NOMO-1 (cell line): Measurements from ENCODE around the gene GLDN.

ENCODE experiments used
- DNase-seq, 2 experiments: peaks; one replicate each; lab custom pipeline; 2025; ENCODE audit not compliant: unreplicated experiment in 2 of 2; lab: John Stamatoyannopoulos, UW

GLDN gene

DNA sequence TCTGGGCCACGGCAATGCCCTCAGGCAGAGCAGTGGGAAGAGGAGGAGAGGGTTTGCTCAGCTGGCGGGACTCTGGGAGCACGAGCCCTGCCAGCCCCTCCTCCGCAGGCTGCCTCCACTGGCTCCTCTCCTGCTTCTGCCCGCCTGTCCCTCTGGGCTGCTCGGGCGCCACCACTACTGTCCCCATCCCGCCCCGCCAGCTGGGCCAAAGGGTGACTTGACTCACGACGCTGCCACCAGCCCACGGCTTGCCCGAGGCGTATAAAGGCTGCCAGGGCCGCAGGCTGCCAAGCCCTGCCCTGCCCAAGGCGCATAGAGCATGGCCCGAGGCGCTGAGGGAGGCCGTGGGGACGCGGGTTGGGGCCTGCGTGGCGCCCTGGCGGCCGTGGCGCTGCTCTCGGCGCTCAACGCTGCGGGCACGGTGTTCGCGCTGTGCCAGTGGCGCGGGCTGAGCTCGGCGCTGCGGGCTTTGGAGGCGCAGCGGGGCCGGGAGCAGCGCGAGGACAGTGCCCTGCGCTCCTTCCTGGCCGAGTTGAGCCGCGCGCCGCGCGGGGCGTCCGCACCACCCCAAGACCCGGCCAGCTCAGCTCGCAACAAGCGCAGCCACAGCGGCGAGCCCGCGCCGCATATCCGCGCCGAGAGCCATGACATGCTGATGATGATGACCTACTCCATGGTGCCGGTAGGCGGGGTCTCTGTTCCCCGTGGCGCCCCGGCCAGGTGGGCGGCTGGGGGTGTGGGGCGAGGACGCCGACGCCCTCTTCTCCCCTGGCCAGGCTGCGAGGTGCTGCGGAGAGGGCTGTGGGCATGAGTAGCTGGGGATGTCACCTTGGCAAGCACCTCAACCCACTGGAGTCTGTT lies at the start of gene GLDN:
Gene GLDN, plus strand, starts transcription at position 290 of the 861 bp plus-strand sequence. Its CDS starts 30 bp downstream, at position 320.
- DNase-seq = no peak

DNA sequence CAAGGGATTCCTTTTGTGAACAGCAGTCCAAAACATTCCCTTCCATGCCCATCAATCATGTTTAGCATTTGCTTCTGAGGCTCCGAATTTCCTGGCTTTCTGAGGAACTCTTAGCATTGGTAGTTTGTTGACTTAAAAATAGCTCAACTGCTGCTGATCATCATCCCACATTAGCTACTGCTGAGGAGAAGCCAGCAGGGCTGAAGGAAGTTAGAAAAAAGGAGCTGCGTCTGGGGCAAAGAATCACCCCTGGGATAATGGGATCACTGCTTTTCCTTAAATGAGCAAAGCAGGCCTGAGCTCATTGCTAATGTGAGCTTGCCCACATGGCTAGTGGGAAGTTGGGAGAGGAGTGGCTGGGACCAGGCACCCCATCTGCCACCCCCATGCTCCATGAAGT lies 42.8 kb upstream of the GLDN start:
- DNase-seq = no peak

DNA sequence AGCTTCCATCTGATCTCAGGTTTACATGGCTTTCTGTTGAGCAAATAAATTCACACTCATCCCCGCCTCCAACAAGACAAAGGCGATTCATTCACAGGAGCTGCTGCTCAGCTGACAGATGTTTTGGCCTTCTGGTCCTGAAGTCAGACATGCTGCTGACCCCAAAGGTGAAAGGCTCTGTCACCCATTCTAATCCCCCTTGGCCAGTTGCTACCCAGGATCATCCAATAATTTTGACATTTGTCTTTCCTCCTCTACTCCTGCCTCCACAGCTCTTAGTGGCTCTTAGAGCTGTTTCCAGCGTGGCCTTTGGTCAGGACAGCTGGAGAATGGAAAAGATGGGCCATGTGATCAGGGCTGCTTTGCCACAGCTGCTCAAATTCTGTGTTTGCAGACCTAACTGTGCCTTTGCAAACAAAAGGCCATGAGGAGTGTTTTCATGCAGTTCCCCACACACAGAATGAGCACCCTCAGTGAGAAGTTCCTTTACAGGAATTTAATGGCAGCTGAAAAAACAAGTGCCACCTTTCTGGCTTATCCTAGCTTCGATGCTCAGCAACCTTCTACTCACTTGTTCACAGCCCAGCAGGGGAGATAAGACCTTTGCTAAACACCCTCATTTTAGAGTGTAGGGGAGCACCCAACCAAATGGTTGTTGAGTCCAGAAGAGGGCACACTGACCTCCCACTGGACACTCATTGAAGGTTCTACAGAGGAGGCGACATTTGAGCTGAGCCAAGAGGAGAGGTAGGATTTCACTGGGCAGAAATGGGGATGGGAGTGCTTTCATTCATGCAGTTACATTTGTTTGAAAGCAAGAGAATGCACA lies 42.1 kb upstream of the GLDN start:
- no peak for DNase-seq

DNA sequence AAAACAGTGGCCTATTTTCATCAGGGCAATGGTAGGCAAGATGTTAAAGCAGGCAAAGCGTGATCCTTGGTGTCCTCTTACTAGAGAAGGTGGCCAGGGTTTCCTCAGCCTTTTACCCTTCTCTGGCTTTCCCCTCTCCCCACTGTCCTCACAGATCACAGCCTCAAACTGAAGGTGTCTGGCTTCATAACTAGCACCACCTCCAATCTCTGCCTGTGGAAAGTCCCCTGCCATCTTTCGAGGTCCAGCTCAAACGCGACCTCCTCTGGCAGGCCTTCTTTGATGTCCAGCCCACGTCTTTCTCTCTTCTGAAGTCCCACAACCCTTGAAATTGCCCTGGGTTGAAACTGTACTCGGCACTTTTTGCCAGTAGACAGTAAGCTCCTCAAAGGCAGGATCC lies 39.0 kb upstream of the GLDN start:
- DNase-seq = no peak

DNA sequence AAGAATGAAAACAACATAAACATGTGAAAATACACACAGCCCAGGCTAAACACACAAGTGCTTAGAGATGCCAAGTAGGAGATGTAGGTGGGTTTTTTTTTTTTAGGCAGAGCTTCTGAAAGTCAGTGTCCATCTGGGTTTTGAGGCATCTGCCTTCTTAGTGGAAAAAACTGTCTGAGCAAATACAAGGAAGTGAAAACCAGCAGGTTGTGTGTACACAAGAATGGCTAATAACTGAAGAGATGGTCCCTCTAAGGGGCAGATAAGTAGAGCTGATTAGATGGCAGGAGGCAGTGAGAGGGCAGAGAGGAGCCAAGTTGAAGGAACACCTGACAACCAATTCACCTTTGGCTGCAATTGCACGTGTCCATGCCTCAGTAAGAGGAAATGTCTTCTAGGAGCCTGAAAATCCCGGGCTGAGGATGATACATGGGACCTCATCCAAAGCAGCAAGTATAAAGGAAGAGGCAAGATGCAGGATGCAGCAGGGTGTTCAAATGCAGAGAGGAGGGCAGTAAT lies 37.9 kb upstream of the GLDN start:
- peak; percentile 13 to 65 for DNase-seq

DNA sequence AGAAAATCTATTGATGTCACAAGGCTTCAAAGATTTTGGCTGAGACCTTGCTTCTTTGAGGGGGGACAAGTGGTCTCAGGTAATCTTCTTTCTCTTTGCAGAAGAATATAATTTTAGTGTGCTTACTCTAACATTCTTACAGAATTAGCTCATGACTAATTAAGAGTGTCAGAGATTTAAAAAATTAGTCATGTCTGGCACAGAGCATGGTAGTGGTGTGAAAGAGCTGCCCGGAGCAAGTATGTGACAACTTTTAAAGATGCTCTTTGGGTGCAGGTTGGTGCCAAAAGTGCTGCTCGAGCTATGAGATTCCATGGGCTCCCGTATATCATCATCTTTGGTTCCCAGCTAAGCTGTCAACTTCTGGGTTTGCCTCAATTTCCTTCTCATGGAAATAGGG lies 34.1 kb upstream of the GLDN start:
- no peak for DNase-seq

DNA sequence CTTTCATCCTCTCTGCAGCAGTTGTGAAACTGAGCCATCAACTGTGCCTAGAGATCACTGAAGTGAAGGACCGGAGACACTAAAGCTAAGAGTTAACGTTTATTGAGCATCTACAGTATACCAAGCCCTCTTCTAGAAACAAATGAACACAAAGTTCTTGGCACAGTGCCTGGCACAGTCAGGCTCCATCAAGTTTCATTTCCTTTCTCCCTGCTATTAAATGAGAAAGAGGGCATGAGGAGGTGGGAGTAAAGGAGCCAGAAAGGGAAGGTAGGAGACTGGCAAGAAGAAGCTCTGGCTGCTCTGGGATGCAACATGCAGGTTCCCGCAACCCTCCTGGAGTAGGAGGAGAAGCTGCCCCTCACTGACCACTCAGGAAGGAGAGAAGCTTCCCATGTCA lies 33.6 kb upstream of the GLDN start:
- no peak for DNase-seq

DNA sequence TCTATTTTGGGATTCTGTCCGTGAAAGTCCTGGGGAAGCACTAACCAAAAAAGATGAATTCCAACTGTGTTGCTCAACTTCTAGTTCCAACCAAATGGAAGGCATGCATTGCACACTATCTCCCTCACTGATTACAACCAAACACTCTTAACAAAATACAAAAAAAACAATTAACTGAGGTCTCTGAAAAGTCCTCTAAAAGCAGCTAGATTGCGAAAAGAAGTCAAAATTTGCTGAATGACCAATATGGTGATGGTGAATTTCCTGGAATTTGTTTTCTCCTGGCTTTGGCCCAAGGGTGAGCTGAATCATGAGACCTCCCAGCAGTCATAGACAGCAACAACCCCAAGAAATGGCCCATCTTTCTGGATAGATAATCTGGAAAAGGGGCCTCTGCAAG lies 31.4 kb upstream of the GLDN start:
- DNase-seq = no peak

DNA sequence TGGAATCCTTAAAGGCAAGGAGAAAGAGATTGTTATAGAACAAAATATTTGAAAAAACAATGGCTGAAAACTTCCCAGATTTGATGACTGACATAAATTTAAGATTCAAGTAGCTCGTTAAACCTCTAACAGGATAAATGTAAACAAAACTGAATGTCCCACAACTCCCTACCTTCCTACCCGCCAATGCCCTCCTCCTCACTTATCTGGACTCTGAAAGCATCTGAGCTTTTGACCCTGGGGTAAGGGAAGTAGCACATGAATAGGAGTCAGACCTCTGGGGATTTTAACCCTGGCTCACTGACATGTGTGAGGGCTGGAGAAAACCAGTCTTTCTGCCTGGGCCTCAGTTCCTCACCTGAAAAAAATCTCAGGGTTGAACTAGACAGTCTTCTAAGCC lies 29.9 kb upstream of the GLDN start:
- DNase-seq = no peak

DNA sequence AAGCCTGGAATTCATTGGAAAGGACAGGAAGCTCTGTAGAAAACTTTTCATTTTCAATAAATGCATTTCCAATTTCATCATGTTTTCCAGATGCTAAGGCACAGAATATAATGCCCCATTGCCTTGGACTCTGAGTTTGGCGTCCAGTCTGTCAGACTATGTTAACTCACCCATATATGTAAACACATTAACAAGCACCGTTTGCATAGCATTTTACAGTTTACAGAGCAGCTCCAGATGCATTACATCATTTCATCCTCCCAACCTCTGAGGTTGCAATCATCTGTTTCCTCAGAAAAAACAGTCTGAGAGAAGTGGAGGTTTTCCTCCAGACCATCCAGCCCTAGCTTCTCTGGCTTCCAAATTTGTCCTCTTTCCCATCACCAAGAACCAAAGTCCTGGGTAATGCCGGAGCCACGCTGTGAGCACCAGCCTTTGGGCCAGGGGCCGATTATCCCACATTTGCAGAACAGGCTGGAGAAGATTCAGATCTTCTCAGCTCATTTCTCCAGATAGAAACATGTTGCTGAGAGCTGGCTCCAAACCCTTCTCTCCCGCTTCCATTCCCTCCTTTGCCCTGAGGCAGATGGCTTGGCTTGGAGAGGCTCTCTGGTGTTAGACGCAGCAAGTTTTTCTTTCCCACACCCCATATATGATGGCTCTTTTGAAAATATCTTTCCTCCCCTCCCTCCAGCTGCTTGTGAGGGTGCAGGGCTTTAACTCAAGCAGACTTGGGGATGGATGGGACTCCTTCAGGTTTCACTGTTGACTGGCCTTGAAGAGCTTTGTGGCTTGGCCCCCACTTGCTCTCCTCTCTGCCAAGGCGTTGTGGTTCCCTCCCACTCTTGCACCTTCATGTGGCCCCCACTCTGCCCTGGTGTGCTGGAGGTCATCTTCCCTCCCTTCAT lies 29.0 kb upstream of the GLDN start:
- DNase-seq = peak in 1 of 2 experiments; percentile 8

DNA sequence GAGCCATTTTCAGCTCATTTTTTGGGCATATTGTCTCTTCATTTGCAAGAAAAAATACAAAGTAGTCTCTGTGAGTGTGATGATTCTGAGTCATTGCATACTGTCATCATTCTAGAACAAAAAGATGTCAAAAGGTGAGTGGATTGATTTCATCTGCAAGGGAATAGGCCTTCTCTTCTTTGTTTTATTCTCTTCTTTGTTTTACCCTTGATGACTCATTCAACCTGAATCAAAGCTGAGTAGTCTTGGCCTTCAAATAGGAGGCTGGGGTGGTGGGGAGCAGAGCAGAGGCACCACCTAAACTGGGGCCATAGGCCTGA lies 28.4 kb upstream of the GLDN start:
- DNase-seq = no peak

DNA sequence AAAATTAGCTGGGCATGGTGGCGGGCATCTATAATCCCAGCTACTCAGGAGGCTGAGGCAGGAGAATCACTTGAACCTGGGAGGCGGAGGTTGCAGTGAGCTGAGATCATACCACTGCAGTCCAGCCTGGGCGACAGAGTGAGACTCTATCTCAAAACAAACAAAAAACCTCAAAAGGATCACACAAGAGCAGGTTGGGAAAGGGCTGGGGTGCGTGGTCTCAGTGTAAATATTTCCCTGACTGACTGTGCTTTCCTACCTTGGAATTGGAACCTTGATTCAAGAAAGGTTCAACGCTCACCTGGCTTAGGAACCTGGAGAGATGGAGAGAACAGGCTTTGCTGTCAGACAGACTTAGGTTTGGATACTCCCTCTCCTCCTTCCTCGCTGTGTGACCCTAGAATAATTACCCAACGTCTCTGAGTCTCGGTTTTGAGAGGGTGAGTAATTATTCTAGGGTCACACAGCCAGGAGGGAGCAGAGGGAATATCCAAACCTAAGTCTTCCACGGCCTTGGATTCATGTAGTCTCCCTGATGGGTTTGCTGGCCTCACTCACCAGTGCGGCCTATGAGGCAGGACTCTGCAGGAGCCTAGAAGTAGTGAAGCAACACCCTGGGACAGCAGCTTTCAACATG lies 27.7 kb upstream of the GLDN start:
- no peak for DNase-seq

DNA sequence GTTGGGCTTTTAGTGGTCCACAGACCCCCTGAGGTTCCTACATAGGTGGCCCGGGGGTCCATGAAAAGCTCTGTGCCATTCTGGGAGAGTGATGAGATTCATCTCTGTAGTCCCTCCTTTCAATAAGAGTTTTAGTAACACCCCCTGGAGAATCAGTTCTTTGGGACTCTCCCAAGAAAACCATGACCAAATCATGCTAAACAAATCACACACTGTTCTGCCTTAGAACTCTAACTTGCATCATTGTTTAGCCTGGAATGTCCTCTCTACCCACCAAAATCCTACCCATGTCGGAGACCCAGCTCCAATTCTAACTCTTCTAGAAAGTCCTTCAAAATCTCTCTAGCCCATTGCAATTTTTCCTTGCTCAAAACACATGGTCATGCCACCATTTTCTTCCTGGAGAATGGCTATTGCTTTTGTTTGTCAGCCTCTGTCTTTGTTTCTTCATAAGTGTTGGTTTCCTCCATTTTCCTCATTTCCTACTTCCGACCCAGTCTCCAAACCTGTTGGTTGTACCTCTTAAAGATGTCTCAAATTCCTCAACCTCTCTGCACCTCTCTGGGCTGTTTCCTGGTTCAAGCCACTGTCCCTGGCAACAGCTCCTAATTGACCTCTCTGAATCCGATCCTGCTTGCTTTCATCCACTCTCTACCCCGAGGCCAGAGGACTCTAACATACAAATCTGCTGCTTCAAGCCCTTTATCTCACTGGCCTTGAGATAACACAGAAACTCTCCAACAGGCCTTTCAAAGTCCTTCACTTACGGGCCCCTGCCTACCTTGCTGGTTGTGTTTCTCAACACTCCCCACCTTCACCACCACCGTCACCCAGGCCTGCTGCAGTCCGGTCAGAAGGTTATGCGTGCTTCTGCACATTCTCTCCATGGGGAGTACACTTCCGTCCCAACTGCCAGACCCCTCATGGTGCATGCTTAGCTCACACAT lies 26.8 kb upstream of the GLDN start:
- no peak for DNase-seq

DNA sequence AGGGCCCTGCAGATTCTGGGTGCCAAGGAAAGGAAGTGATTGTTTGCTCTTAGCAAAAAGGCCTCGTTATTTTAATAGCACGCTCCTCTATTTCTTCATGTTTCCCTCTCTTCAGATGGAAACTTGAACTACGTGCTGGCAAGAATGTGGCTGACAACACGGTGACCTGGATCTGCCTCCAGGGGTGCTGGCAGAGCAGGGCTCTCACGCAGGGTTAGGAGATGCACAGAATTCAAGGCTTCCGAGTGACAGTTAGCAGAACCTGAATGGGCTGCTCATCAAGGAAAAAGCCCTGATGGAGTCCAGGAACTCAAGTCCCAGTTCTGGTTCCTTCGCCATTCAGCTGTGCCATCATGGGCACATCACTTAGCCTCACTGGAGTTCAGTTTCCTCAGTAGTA lies 25.7 kb upstream of the GLDN start:
- DNase-seq = no peak

DNA sequence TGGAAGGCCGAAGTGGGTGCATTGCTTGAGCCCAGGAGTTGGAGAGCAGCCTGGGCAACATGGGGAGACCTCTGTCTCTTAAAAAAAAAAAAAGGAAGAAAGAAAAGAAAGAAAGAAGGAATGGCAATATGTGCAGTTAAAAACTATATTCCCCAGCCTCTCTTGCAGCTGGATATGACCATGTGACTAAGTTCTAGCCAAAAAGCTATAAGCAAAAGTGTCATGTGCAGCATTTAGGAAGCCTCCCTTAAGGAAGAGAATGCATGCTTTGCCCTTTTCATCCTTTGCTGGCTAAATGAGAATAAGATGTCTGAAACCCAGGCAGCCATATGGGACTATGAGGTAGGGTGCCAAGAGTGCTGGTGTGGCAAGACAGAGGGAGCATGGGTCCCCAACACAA lies 24.8 kb upstream of the GLDN start:
- no peak for DNase-seq

DNA sequence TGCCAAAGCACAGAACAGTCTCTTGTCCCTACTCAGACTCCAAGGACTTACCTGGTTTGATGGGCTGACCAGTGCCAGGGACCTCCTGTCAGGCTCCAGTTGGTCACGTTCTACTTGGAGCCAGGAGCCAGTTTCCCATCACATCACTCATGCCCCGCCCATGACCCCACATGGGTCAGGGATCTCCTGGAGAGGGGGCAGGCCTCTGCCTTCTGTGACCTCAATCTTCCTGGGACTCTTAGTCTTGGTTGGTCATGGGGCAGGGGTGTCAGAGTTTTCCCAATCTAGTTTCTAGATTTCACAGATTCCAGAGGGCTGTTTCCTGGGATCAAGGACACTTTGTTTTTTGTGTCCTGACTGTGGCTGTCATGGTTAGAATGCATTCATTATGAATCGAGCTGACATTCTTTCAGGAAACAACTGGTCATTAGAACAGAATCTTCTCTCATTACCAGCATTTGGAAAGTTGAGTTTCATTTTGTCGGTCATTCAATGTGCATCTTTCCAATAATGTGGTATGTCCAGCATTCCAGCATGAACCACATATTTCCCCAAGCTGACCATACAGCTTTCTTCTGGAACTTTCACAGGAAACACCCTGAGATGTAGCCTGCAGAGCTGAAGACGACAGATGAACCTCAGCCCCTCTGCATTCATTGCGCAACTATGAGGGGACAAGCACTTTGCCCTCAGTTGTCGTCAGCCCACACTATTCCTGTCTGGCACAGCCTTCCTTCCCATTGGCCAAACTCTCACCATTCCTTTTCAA lies 22.9 kb upstream of the GLDN start:
- no peak for DNase-seq

DNA sequence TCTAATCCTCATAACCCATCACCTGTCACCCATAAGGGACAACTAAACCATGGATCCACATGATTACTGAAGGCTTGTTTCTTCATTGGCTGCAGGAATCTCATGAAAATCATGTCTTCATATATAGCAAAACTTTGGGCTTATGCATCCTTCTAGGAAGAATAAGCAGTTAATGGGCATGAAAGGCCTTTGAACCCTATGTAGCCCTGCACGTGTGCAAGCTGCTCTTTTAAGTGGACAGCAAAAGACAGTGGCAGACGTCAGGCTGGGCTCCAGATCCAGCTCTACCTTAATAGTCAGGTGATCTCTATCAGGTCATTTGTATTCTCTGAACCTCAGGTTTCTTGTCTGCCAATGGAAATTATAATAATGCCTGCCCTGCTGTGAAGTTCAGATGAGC lies 21.9 kb upstream of the GLDN start:
- DNase-seq = no peak

DNA sequence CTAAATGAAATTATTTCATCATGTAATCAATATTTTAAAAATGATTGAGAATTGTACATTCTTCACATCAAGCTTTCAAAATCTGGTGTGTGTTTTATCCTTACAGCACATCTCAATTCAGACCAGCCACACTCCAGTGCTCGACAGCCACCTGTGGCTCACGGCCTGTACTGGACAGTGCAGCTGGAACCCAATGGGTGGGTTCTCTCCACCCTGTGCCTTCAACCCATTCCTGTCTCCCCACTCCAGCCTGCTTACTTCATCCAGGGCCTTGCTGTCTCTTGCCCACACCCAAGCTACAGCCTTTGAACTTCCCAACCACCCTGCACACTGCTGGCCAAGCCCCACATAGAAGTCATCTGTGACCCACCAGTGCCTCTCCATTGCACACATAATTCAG lies 20.6 kb upstream of the GLDN start:
- DNase-seq = no peak

DNA sequence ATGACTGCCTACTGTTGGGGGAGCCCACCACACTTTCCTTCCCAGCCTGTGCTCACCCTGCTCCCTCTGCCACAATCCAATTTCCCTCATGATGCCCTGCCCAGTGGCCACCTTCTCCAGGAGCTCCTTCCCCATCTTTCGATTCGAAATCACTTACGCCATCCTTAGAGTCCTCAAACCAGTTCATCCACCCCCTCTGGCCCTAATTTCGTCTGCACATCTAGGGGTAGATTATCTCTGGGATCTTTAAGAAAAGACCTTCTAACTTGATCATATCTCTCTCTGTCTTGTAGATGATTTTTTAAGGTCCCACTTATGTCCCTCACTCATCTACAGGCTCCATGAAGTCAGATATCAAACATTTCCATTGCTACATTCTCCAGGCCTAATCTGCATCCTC lies 20.1 kb upstream of the GLDN start:
- DNase-seq = no peak
